LoVo (cell line): ENCODE measurements around the gene BOC.

Source experiments
- DNase-seq: peaks from one replicate; pipeline ENCODE4 v3.0.0-alpha.2; 2016; ENCODE audit warnings: low spot score

Gene BOC

GRCh38 chr3:113286524-113286923 lies 75.2 kb downstream of the BOC start:
- no peak for DNase-seq

- DNase-seq = peak; percentile 9
Measured at GRCh38 chr3:113287111-113287802, 75.9 kb downstream of the BOC start.

DNA sequence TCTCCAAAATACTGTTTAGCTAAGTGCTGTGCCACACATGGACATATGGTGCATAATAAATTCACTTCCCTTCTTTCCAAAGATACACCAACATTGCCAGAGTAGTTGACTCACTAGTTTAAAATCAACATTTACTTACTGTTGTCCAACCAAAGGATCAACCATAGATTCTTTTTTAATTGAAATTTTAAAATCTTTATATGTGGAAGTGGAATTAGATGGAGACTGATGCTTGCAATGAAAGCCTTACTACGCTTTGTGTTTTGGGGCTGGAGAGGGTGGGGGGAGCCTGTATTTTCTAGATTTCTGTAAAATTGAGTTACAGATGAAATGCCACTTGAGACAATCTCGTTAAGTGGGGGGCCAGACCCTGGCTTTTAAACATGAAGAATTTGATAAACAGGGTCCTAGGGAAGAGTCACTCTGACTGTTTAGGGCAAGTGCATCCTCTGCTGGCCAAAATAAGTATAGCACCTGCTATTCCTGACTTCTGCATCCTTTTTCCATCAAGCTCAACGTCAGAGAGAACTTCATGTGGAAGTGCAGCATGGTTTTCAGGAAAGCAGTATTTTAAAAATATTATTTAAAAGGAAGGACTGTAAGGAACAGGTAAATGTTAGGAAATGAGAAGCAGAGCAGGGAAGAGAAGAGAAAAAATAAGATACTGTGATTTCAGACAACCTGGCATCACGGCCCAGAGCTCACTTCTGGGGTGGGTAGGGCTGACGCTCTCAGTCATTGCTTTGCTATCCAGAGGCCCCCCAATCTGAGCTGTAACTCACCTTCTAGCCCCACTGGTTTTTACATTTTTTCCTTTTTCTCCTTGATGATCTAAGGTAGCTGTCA lies 76.7 kb downstream of the BOC start:
- DNase-seq = peak; percentile 47

DNA sequence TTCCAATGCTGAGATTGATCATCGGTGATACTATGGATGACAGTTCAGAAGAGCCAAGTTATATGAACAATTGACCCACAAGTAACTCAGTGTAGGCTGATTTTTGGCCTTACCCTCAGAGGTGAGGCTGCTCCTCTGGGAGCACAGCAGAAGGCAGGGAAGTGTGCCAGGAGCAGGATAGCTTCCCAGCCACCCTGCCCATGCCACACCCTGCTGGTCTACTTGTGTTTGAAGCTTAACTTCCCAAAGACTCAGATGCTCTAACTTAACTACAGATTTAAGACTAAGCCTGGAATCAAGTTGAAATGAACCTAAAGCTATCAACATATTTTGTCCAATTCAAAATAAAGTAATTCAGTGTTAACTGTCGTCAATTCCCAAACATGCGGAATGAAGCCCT lies 77.5 kb downstream of the BOC start:
- no peak for DNase-seq

DNA sequence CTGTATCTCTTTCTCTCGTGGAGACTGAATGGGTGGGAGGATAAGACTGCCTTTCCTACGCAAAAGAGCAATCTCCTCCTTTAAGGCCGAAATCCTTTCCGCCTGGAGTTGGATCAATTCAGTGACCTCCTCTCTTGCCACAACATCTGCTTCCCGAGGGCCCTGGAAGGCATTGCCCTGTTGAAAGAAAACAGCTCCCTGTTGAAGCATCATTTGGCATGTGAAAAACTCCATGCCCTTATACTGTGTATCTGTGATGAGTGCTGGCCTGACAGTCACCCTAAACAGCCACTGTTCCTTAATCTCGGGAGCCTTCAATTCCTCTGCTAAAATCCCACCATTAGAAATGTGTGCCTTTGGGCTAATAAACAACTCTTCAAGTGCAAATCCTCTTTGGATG lies 80.2 kb downstream of the BOC start:
- DNase-seq = no peak

GRCh38 chr3:113292933-113293332 lies 81.6 kb downstream of the BOC start:
- DNase-seq = no peak

- DNase-seq = no peak
Measured at GRCh38 chr3:113293348-113293747, 82.0 kb downstream of the BOC start.

- no peak for DNase-seq
Measured at GRCh38 chr3:113295463-113295862, 84.1 kb downstream of the BOC start.

DNA sequence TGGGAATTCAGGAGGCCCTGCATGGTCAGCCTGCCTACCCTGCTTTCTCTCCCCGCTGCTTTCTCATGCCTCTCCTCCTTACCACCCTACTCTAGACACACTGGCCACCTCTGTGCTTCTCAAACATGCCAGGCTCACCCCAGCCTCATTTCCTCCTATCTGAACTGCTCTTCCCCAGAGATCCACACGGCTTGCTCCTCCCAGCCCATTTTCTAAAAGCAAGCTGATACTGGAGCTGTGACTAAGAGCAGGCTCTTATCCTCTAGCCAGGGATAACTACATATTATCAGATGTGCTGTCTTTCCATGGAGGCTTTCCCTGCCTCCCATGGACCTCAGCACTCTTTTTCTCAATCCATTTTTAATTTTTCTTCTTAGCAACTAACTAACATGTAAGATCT lies 85.9 kb downstream of the BOC start:
- DNase-seq = no peak

GRCh38 chr3:113297841-113298240 lies 86.5 kb downstream of the BOC start:
- no peak for DNase-seq

GRCh38 chr3:113300596-113300995 lies 89.2 kb downstream of the BOC start:
- no peak for DNase-seq

GRCh38 chr3:113304102-113304501 lies 92.7 kb downstream of the BOC start:
- no peak for DNase-seq

- DNase-seq = no peak
Measured at GRCh38 chr3:113304856-113305540, 93.6 kb downstream of the BOC start.

GRCh38 chr3:113310960-113311359 lies 99.6 kb downstream of the BOC start:
- DNase-seq = no peak

GRCh38 chr3:113312416-113312815 lies 101.1 kb downstream of the BOC start:
- no peak for DNase-seq

DNA sequence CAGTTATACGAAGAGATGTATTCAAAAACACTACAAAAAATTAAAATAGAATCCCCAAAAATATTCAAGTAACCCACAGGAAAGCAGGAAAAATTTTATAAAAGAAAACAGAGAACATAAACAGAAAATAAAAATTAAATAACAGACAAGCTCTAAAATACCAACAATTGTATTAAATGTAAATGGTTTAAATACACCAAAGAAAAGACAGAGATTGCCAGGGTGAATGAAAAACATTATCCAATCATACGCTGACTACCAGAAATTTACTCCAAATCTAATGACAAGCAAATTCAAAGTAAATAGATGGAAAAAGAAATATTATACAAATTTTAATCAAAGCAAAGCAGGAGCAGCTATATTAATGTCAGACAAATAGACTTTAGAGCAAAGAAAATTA lies 103.6 kb downstream of the BOC start:
- DNase-seq = no peak

- no peak for DNase-seq
Measured at GRCh38 chr3:113329757-113330156, 118.4 kb downstream of the BOC start.

DNA sequence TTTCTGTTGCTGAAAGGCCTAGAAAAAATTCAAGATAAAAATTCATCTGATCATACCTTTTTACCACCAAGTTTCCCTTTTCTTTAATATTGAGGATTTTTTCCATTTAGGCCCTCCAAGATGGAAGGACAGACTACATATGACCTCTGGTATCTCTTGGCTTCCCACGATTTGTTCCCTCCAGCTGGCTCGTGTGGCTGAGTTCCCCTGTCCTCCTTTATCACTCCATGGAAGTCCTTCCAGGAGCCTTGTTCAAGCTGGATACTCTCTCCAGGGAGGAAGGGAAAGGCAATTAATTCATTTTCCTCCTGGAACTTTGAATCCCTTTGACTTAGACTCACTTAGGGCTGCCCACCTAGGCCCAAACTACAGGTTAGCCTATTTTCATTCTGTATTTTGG lies 119.4 kb downstream of the BOC start:
- no peak for DNase-seq

DNA sequence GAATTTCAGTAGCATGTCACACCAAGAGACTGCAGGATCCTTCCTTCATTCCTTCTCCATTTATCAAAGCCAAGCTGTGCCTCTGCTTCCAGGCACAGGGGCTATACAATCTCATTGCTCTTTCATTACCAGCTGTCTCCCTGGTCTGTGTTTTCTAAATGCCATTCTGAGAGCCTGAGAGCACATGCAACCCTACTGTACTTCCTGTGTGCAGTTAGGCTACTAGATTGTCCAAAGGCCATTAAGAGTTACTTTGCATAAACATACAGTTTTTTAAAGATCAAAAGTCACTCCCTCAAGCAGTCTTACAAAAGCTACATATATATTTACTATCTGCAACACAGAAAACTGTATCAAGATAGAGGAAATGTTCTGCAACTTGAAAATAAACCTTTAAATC lies 119.8 kb downstream of the BOC start:
- no peak for DNase-seq
